GM12872 (cell line): ENCODE measurements around the gene PBX1.

Experiments used
- CTCF ChIP-seq: IDR thresholded peaks from 3 replicates; pipeline ENCODE4 v1.5.1; 2011; ENCODE audit warnings: low read depth, mild to moderate bottlenecking, low read length, moderate library complexity; ENCODE audit not compliant: insufficient read depth

Gene PBX1

GRCh38 chr1:164719676-164720439 lies 160.9 kb downstream of the PBX1 start:
- no peak for TF ChIP-seq CTCF

GRCh38 chr1:164720440-164721227 lies 161.7 kb downstream of the PBX1 start:
- no peak for TF ChIP-seq CTCF

GRCh38 chr1:164721228-164721496 lies 162.2 kb downstream of the PBX1 start:
- TF ChIP-seq CTCF: no peak

GRCh38 chr1:164723296-164723798 lies 164.4 kb downstream of the PBX1 start:
- TF ChIP-seq CTCF: no peak

- no peak for TF ChIP-seq CTCF
Observed at GRCh38 chr1:164725401-164725800, 166.4 kb downstream of the PBX1 start.

- TF ChIP-seq CTCF: no peak
Observed at GRCh38 chr1:164726235-164726634, 167.3 kb downstream of the PBX1 start.

GRCh38 chr1:164728719-164729118 lies 169.7 kb downstream of the PBX1 start:
- TF ChIP-seq CTCF: no peak
